HEK293 (cell line): ENCODE data around the gene TRMT44.

Experiments
- BCL11A ChIP-seq: fragments of 450-650 bp; formaldehyde crosslinking; IDR thresholded peaks from 2 replicates; pipeline ENCODE4 v1.5.1; 2016; ENCODE audit warnings: low read depth, missing biosample characterization, missing genetic modification characterization
- PRDM1 ChIP-seq: fragments of 450-650 bp; formaldehyde crosslinking; IDR thresholded peaks from 2 replicates; pipeline ENCODE4; 2016; ENCODE audit warnings: missing biosample characterization, missing genetic modification characterization
- PRDM4 ChIP-seq: fragments of 450-650 bp; formaldehyde crosslinking; IDR thresholded peaks from 2 replicates; pipeline ENCODE4 v1.5.1; 2017; ENCODE audit warnings: missing biosample characterization, missing genetic modification characterization
- SALL2 ChIP-seq: fragments of 450-650 bp; formaldehyde crosslinking; IDR thresholded peaks from 2 replicates; pipeline ENCODE4 v1.5.0; 2017; ENCODE audit warnings: missing biosample characterization, mild to moderate bottlenecking, missing genetic modification characterization, borderline replicate concordance
- ZNF211 ChIP-seq: fragments of 450-650 bp; formaldehyde crosslinking; IDR thresholded peaks from 2 replicates; pipeline ENCODE4 v1.5.1; 2016; ENCODE audit warnings: low read depth, missing biosample characterization, missing genetic modification characterization

GRCh38 chr4:8494983-8495548, 54.5 kb downstream of the TRMT44 start:
- TF ChIP-seq PRDM1 (tag by site-specific recombination) (no peak), ZNF211 (tag by site-specific recombination) (no peak), PRDM4 (tag by site-specific recombination) (no peak), SALL2 (no peak), BCL11A (tag by site-specific recombination) (no peak)
